ENCODE results near the gene ASTL. TPM values are rescaled to one million over a fixed set of nuclear protein-coding genes. Genes with fewer than 3 reads are reported as not detected.
A peak's percentile ranks its signal among the peaks of the same experiment; 100 is the strongest.

ASTL gene
- total RNA-seq, 1 donor from 2014 or later = not detected

DNA sequence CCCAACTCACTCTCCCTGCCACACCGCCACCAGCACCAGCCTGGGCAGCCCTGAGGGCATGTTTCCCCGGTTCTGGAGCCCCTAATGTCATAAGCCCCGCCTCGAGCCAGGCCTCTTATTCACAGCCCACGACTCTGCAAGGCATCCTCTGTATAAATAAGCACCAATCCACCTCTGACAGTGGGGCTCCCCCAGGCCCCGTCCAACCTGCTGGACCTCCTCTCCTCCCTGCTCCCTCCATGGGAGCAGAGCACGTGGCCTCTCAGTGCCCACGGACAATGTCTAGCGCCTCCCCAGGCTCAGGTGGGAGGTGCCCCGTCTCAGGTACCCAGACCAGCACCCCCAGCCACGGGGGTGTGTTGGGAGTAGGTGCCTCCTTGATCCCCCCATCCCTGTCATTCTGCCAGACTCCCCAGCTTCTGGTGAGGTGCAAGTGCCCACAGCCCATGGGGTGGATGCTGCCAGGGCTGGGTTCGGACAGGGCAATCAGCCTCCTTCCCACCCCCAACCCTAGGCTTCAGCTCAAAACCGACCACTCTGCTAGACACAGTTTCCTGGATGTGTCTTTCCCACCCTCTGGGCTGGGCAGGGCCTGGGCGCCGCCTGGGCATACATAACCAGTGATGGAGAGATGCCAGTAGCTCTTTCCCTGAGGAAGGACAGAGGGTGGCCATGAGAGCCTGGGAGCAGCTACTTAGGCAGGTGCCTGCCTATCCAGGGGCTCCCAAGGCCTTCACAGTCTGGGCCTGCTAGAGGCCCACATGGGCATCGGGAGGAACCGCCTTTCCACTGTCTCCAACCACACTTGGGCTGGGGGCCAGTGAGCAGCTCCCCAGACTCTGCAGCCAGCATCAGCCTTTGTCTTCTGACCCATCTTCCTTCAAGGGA, 20.4 kb downstream of the ASTL start:
- no peak for DNase-seq (ENCODE audit: low spot score)
- H3K4me3 Mint-ChIP-seq (ENCODE audit: unreplicated experiment) = peak overlapping the region; percentile 71
- no peaks in the 10 kb centered on the region for H3K36me3 Mint-ChIP-seq (ENCODE audit: low read depth, unreplicated experiment)
- TF ChIP-seq CTCF (IDR thresholded peaks at IDR 0.05; ENCODE audit: unreplicated experiment) = no peak
- H3K27ac Mint-ChIP-seq (ENCODE audit: unreplicated experiment) = no peak overlapping the region
- H3K27me3 Mint-ChIP-seq (ENCODE audit: unreplicated experiment) = peaks cover 34% of the 10 kb centered on the region
- no peaks in the 10 kb centered on the region for H3K9me3 Mint-ChIP-seq (ENCODE audit: unreplicated experiment)
- H3K4me1 Mint-ChIP-seq (ENCODE audit: unreplicated experiment) = peaks cover 16% of the 10 kb centered on the region

GRCh38 chr2:96116879-96117533, 21.3 kb downstream of the ASTL start:
- Mint-ChIP-seq H3K4me1 (ENCODE audit: unreplicated experiment) (peaks cover 16% of the 10 kb centered on the region), H3K27me3 (ENCODE audit: unreplicated experiment) (peaks cover 35% of the 10 kb centered on the region), H3K27ac (ENCODE audit: unreplicated experiment) (no peak overlapping the region), H3K36me3 (ENCODE audit: low read depth, unreplicated experiment) (no peaks in the 10 kb centered on the region), H3K4me3 (ENCODE audit: unreplicated experiment) (no peak overlapping the region), H3K9me3 (ENCODE audit: unreplicated experiment) (no peaks in the 10 kb centered on the region)
- peak; percentile 81 for DNase-seq (ENCODE audit: low spot score)
- peak; percentile 94 for TF ChIP-seq CTCF (IDR thresholded peaks at IDR 0.05; ENCODE audit: unreplicated experiment)

DNA sequence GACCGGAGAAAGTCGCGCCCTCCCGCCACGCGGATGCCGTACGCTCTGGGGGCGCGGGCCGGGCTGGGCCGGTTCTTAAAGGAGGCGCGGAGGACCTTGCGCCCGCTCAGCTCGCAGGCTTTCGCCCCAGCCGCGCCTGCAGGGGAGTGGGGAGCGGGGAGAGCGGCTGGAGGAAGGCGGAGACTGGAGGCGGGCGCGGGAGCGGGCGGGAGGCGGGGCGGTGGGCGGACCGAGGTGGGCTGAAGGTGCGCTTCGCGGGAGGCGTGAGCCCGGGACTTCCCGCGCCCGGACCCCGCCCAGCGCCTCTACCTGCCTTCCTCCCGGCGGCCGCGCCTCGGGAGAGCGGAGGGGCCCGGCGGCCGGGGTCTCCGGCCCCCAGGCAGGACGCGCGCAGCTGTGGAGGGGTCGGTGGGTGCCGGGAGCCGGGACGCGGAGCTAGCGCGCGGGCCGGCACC, 21.9 kb downstream of the ASTL start, which contains the start of gene ADRA2B:
ADRA2B (minus strand) TSS at position 148 of the 455 bp plus-strand sequence. CDS start 422 bp downstream, outside the sequence.
- peak; percentile 67 for DNase-seq (ENCODE audit: low spot score)
- H3K4me3 Mint-ChIP-seq (ENCODE audit: unreplicated experiment) = peak within 1 kb of the TSS; percentile 73
- peaks cover 32% of the 10 kb centered on the region for H3K27me3 Mint-ChIP-seq (ENCODE audit: unreplicated experiment)
- peaks cover 16% of the 10 kb centered on the region for H3K4me1 Mint-ChIP-seq (ENCODE audit: unreplicated experiment)
- no peak for TF ChIP-seq CTCF (IDR thresholded peaks at IDR 0.05; ENCODE audit: unreplicated experiment)
- H3K36me3 Mint-ChIP-seq (ENCODE audit: low read depth, unreplicated experiment) = no peaks in the 10 kb centered on the region
- no peaks in the 10 kb centered on the region for H3K9me3 Mint-ChIP-seq (ENCODE audit: unreplicated experiment)
- H3K27ac Mint-ChIP-seq (ENCODE audit: unreplicated experiment) = no peak within 1 kb of the TSS

- peaks cover 16% of the 10 kb centered on the region for H3K4me1 Mint-ChIP-seq (ENCODE audit: unreplicated experiment)
- H3K27me3 Mint-ChIP-seq (ENCODE audit: unreplicated experiment) = peaks cover 26% of the 10 kb centered on the region
- no peak overlapping the region for H3K27ac Mint-ChIP-seq (ENCODE audit: unreplicated experiment)
- TF ChIP-seq CTCF (IDR thresholded peaks at IDR 0.05; ENCODE audit: unreplicated experiment) = no peak
- no peaks in the 10 kb centered on the region for H3K36me3 Mint-ChIP-seq (ENCODE audit: low read depth, unreplicated experiment)
- H3K9me3 Mint-ChIP-seq (ENCODE audit: unreplicated experiment) = no peaks in the 10 kb centered on the region
- peak overlapping the region; percentile 73 for H3K4me3 Mint-ChIP-seq (ENCODE audit: unreplicated experiment)
- no peak for DNase-seq (ENCODE audit: low spot score)
Observed at GRCh38 chr2:96115631-96116423, 22.5 kb downstream of the ASTL start.
